ENCODE measurements around the gene PPP2R2B. TPM values are rescaled to one million over a fixed set of nuclear protein-coding genes. Genes with fewer than 3 reads are reported as not detected.

The PPP2R2B gene
- polyA plus RNA-seq, 2 of the 4 experiments (the other 2 are of a cell fraction): not detected

DNA sequence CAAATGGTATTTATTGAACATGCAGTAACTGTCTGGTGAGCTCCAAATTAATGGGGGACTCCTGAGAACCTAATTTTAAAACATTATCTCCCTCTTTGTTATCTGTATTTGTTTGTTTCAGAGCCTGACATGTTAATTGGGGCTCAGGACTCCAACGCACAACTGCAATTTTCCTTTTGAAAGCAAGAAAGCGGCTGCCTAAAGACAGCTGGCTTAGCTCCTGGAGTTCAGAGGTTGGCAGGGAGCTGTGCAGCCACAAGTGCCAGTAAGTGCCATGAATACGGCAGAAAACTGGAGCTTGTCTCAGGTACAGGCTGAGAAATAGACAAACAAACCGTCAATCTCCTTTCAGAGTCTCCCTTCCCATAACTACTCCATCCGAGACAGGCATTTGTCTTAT, 80.9 kb downstream of the PPP2R2B start:
- POLR2A ChIA-PET: no interaction called here
- Histone ChIP-seq H3K4me1 (no peaks in the 10 kb centered on the region), H3K4me2 (no peak overlapping the region), H3K9me3 (no peaks in the 10 kb centered on the region), H3K4me3 (no peak overlapping the region), H3K27ac (no peak overlapping the region)
- DNase-seq (ENCODE audit: low read depth in 1 of 2, low spot score in 1 of 2): no peak
- 12% methylated on average over 5 of the region's 5 CpGs for WGBS (ENCODE audit: missing lambda C conversion rate)
- ATAC-seq: no peak
- CTCF ChIA-PET: no interaction called here
- FAIRE-seq: no peak
- TF ChIP-seq HOXA7 (CRISPR knock-in tag; IDR thresholded peaks at IDR 0.05) (no peak), FOSL2 (IDR thresholded peaks at IDR 0.05) (no peak), FOSL2 (CRISPR knock-in tag; IDR thresholded peaks at IDR 0.05) (no peak), CBX8 (IDR thresholded peaks at IDR 0.05) (no peak), NFE2L2 (conservative IDR thresholded peaks at IDR 0.05; ENCODE audit: low read length) (no peak), RCOR1 (IDR thresholded peaks at IDR 0.05; ENCODE audit: low read depth, low read length) (no peak)
- TF ChIP-seq, protein P1, sequence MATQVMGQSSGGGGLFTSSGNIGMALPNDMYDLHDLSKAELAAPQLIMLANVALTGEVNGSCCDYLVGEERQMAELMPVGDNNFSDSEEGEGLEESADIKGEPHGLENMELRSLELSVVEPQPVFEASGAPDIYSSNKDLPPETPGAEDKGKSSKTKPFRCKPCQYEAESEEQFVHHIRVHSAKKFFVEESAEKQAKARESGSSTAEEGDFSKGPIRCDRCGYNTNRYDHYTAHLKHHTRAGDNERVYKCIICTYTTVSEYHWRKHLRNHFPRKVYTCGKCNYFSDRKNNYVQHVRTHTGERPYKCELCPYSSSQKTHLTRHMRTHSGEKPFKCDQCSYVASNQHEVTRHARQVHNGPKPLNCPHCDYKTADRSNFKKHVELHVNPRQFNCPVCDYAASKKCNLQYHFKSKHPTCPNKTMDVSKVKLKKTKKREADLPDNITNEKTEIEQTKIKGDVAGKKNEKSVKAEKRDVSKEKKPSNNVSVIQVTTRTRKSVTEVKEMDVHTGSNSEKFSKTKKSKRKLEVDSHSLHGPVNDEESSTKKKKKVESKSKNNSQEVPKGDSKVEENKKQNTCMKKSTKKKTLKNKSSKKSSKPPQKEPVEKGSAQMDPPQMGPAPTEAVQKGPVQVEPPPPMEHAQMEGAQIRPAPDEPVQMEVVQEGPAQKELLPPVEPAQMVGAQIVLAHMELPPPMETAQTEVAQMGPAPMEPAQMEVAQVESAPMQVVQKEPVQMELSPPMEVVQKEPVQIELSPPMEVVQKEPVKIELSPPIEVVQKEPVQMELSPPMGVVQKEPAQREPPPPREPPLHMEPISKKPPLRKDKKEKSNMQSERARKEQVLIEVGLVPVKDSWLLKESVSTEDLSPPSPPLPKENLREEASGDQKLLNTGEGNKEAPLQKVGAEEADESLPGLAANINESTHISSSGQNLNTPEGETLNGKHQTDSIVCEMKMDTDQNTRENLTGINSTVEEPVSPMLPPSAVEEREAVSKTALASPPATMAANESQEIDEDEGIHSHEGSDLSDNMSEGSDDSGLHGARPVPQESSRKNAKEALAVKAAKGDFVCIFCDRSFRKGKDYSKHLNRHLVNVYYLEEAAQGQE (IDR thresholded peaks at IDR 0.05): no peak
- TF ChIP-seq, protein P2, sequence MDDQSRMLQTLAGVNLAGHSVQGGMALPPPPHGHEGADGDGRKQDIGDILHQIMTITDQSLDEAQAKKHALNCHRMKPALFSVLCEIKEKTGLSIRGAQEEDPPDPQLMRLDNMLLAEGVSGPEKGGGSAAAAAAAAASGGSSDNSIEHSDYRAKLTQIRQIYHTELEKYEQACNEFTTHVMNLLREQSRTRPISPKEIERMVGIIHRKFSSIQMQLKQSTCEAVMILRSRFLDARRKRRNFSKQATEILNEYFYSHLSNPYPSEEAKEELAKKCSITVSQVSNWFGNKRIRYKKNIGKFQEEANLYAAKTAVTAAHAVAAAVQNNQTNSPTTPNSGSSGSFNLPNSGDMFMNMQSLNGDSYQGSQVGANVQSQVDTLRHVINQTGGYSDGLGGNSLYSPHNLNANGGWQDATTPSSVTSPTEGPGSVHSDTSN (IDR thresholded peaks at IDR 0.05): no peak

DNA sequence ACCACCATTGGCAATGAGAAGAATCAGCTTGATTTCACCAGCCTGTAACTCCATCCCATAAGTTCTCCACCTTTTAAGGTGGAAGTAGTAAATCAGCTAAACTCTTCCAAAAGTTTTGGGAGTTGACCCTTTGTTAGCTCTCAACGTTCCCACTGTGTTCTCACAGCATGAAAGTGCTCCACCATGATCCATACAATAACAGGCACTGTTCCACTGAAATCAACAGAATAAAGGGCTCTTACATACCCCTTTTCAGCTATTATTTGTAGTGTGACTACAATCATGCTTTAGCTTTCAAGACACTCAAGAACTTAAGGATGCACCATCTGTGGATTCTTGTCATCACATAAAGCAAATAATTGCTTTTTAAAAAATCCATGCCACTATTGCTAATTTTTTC, 81.6 kb downstream of the PPP2R2B start:
- no peak overlapping the region for H3K4me2 ChIP-seq
- FAIRE-seq: no peak

DNA sequence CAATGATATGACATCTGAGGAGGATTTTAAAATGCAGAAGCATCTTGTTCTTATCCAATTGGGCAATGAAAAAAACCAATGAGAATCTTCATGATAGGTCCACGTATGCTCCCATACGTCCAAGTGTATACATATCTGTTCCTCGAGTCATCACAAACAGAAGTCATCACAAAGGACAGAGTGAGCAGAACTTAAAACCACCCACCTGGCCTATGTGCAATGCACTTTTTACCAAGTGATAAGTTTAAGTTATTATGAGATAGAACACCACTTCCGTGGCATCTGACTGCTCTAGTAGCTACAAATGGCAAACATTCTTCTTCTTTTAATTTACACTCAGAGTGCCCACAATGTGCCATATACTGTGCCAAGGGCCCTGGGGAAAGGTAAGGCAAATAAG, 82.4 kb downstream of the PPP2R2B start:
- POLR2A ChIA-PET: no interaction called here
- no peaks in the 10 kb centered on the region for H3K9me3 ChIP-seq
- ATAC-seq: no peak
- no peak overlapping the region for H3K27ac ChIP-seq
- H3K4me3 ChIP-seq: no peak overlapping the region
- H3K4me1 ChIP-seq: no peaks in the 10 kb centered on the region
- no peak for TF ChIP-seq FOSL2 (IDR thresholded peaks at IDR 0.05)
- TF ChIP-seq FOSL2 (CRISPR knock-in tag; IDR thresholded peaks at IDR 0.05): no peak
- TF ChIP-seq CHD2 (IDR thresholded peaks at IDR 0.05; ENCODE audit: low read length, partially characterized antibody): no peak
- TF ChIP-seq RNF2 (IDR thresholded peaks at IDR 0.05; ENCODE audit: borderline replicate concordance, low read depth): no peak
- no peak for TF ChIP-seq PHF8 (IDR thresholded peaks at IDR 0.05; ENCODE audit: borderline replicate concordance, low read depth)
- TF ChIP-seq, protein P3, sequence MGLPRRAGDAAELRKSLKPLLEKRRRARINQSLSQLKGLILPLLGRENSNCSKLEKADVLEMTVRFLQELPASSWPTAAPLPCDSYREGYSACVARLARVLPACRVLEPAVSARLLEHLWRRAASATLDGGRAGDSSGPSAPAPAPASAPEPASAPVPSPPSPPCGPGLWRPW (IDR thresholded peaks at IDR 0.05): no peak
- TF ChIP-seq HOXA7 (CRISPR knock-in tag; IDR thresholded peaks at IDR 0.05): no peak
- no peak for TF ChIP-seq NR3C1 (IDR thresholded peaks at IDR 0.05)
- no peak for TF ChIP-seq FOSB (CRISPR knock-in tag; IDR thresholded peaks at IDR 0.05)
- TF ChIP-seq SREBF2 (IDR thresholded peaks at IDR 0.05): no peak
- DNase-seq (ENCODE audit: low read depth in 1 of 2, low spot score in 1 of 2): no peak
- CTCF ChIA-PET: no interaction called here
- WGBS (ENCODE audit: missing lambda C conversion rate): 5% methylated on average over 4 of the region's 4 CpGs
- FAIRE-seq: no peak
- H3K4me2 ChIP-seq: no peak overlapping the region

More for the DNA sequence above, 81.6 kb downstream of the PPP2R2B start:
- Histone ChIP-seq H3K9me3 (no peaks in the 10 kb centered on the region), H3K4me3 (no peak overlapping the region), H3K4me1 (no peaks in the 10 kb centered on the region), H3K27ac (no peak overlapping the region)
- CTCF ChIA-PET: no interaction called here
- POLR2A ChIA-PET: no interaction called here
- TF ChIP-seq SREBF2 (IDR thresholded peaks at IDR 0.05) (no peak), HDAC2 (IDR thresholded peaks at IDR 0.05) (no peak), GATA3 (IDR thresholded peaks at IDR 0.05; ENCODE audit: borderline replicate concordance) (no peak), JUN (IDR thresholded peaks at IDR 0.05) (no peak), ZFP36 (IDR thresholded peaks at IDR 0.05; ENCODE audit: borderline replicate concordance, partially characterized antibody) (no peak), JUNB (IDR thresholded peaks at IDR 0.05) (no peak), EHMT2 (IDR thresholded peaks at IDR 0.05; ENCODE audit: low read depth) (no peak), FOSB (CRISPR knock-in tag; IDR thresholded peaks at IDR 0.05) (no peak)
- no peak for ATAC-seq
- DNase-seq (ENCODE audit: low read depth in 1 of 2, low spot score in 1 of 2): no peak
- 0% methylated on average over 1 of the region's 1 CpG for WGBS (ENCODE audit: missing lambda C conversion rate)
